HFFc6 (cell line): Measurements from ENCODE around the gene SLC38A10. TPM values are rescaled to one million over a fixed set of nuclear protein-coding genes. Genes with fewer than 3 reads are reported as not detected.

ENCODE experiments used
- DNase-seq: peaks from one replicate; pipeline ENCODE4 v3.0.0-alpha.2; 2018
- H3K27ac Mint-ChIP-seq: 2 replicates; pipeline ENCODE4 v1.8.0; 2020; ENCODE audit warnings: mild to moderate bottlenecking, mixed read lengths
- H3K27me3 Mint-ChIP-seq: 2 replicates; pipeline ENCODE4 v1.8.0; 2021; ENCODE audit warnings: mild to moderate bottlenecking, moderate library complexity, mixed read lengths; ENCODE audit not compliant: insufficient read depth
- H3K36me3 Mint-ChIP-seq: 2 replicates; pipeline ENCODE4 v1.8.0; 2021; ENCODE audit warnings: low read depth, mixed read lengths
- H3K4me1 Mint-ChIP-seq: 2 replicates; pipeline ENCODE4 v1.8.0; 2020; ENCODE audit warnings: low read depth, mixed read lengths
- H3K4me3 Mint-ChIP-seq: 2 replicates; pipeline ENCODE4 v1.8.0; 2020; ENCODE audit warnings: mild to moderate bottlenecking, moderate library complexity, mixed read lengths
- H3K9me3 Mint-ChIP-seq: 2 replicates; pipeline ENCODE4 v1.8.0; 2020; ENCODE audit warnings: mild to moderate bottlenecking, mixed read lengths
- CTCF ChIP-seq: fragments of 200-600 bp; sonication (generic); IDR thresholded peaks from 2 replicates; pipeline ENCODE4 v1.5.0; 2021; ENCODE audit warnings: antibody characterized with exemption, mild to moderate bottlenecking
- total RNA-seq, 6 experiments: library from RNA; stranded (reverse); fragmentation: NEBNext Ultra II Directional; extraction: Animal tissue kit (Norgen Biotek cat#: 25700); gene quantifications; 2 replicates in 1 of 6; 3 replicates in 5 of 6; pipeline ENCODE4 v1.2.3, GENCODE V29; 2021

Gene SLC38A10
- total RNA-seq, 6 experiments from 2014 or later: 71.2 to 88.3 (median 72.2) TPM

- Mint-ChIP-seq H3K4me3 (no peak overlapping the region), H3K9me3 (no peaks in the 10 kb centered on the region), H3K27ac (no peak overlapping the region), H3K4me1 (peaks cover 17% of the 10 kb centered on the region; the same call in 1 of the 2 replicates), H3K27me3 (peaks cover 2% of the 10 kb centered on the region; the same call in 1 of the 2 replicates), H3K36me3 (no peaks in the 10 kb centered on the region)
- peak; percentile 20 for DNase-seq
- TF ChIP-seq CTCF: no peak
Observed at GRCh38 chr17:81256616-81257015, 38.5 kb downstream of the SLC38A10 start.

GRCh38 chr17:81254955-81255717 lies 40.0 kb downstream of the SLC38A10 start:
- TF ChIP-seq CTCF: peak; percentile 70
- no peak overlapping the region; the same call in 1 of the 2 replicates for H3K4me3 Mint-ChIP-seq
- peak; percentile 77 for DNase-seq
- no peaks in the 10 kb centered on the region for H3K9me3 Mint-ChIP-seq
- no peak overlapping the region; the same call in 1 of the 2 replicates for H3K27ac Mint-ChIP-seq
- H3K4me1 Mint-ChIP-seq: peaks cover 17% of the 10 kb centered on the region; the same call in 1 of the 2 replicates
- no peaks in the 10 kb centered on the region for H3K36me3 Mint-ChIP-seq
- peaks cover 2% of the 10 kb centered on the region; the same call in 1 of the 2 replicates for H3K27me3 Mint-ChIP-seq

- DNase-seq: no peak
- Mint-ChIP-seq H3K9me3 (peaks cover under 1% of the 10 kb centered on the region; the same call in 1 of the 2 replicates), H3K4me3 (no peak overlapping the region), H3K4me1 (peaks cover 17% of the 10 kb centered on the region; the same call in 1 of the 2 replicates), H3K36me3 (0 out of 2 replicates have a peak, but pooled peaks cover 5% of the 10 kb centered on the region), H3K27me3 (peaks cover 2% of the 10 kb centered on the region; the same call in 1 of the 2 replicates), H3K27ac (peak overlapping the region; percentile 39)
- TF ChIP-seq CTCF: peak; percentile 93
Observed at GRCh38 chr17:81253358-81254131, 41.6 kb downstream of the SLC38A10 start.

DNA sequence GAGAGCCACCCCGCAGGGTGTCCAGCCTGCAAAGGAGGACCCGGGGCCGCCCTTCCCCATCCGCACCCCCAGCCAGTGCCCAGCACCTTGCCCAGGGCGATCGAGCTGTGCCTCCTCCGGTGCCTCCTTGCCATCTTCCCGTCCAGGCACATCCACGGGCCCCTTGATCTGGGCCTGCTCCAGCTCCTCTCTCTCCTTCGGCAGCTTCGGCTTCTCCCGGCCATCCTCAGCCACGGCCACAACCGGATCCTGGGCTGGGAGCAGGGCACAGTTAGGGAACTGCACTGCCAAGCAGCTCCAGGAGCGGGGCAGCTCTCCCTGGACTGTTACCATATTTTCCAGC lies 42.1 kb downstream of the SLC38A10 start:
- Mint-ChIP-seq H3K9me3 (peaks cover 4% of the 10 kb centered on the region; the same call in 1 of the 2 replicates), H3K36me3 (0 out of 2 replicates have a peak, but pooled peaks cover 5% of the 10 kb centered on the region), H3K4me3 (no peak overlapping the region), H3K27me3 (peaks cover 2% of the 10 kb centered on the region; the same call in 1 of the 2 replicates), H3K4me1 (peaks cover 17% of the 10 kb centered on the region; the same call in 1 of the 2 replicates), H3K27ac (peak overlapping the region; percentile 39)
- no peak for TF ChIP-seq CTCF
- no peak for DNase-seq

GRCh38 chr17:81252326-81252986 lies 42.7 kb downstream of the SLC38A10 start:
- H3K27me3 Mint-ChIP-seq: peaks cover 2% of the 10 kb centered on the region; the same call in 1 of the 2 replicates
- DNase-seq: no peak
- H3K4me3 Mint-ChIP-seq: no peak overlapping the region
- TF ChIP-seq CTCF: no peak
- H3K36me3 Mint-ChIP-seq: 0 out of 2 replicates have a peak, but pooled peaks cover 5% of the 10 kb centered on the region
- no peak overlapping the region for H3K27ac Mint-ChIP-seq
- peaks cover 17% of the 10 kb centered on the region; the same call in 1 of the 2 replicates for H3K4me1 Mint-ChIP-seq
- H3K9me3 Mint-ChIP-seq: peaks cover 4% of the 10 kb centered on the region; the same call in 1 of the 2 replicates
